Sigmoid colon (tissue), 3 donors: ENCODE results near the gene ICE2.

Experiments used
- POLR2A ChIP-seq, 2 donors: fragments of 450-650 bp; IDR thresholded peaks; one replicate each; pipeline ENCODE4 v1.6.1; 2016; ENCODE audit warnings: antibody characterized with exemption in 2 of 2, mild to moderate bottlenecking in 2 of 2, moderate library complexity in 2 of 2
- TF ChIP-seq, protein P1 (sequence below), 4 experiments: fragments of 450-650 bp in 3 of 4; fragments of 200-600 bp in 1 of 4; IDR thresholded peaks; one replicate each; pipeline ENCODE4 v1.5.1; 2016 to 2019; ENCODE audit warnings: antibody characterized with exemption in 4 of 4, mild to moderate bottlenecking in 3 of 4, moderate library complexity in 2 of 4

DNA sequence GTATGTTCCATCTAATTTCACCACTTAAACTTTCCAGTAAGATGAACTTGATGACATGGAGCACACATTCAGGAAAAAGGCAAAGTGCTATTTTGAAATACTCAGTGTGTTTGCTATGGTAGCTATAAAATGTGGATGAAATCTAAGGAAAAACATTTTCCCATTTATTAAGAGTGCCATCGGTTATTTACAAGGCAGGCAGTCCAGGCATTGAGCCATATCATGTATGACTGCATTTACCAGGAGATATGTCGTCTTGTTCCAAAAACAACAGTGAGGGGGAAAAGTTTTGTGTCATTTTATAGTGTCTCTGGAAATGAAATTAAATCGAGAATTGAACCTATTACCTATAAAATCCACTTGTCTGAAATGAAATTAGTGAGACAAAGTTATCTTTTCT is 94.9 kb downstream of the ICE2 start:
- TF ChIP-seq, protein P1, sequence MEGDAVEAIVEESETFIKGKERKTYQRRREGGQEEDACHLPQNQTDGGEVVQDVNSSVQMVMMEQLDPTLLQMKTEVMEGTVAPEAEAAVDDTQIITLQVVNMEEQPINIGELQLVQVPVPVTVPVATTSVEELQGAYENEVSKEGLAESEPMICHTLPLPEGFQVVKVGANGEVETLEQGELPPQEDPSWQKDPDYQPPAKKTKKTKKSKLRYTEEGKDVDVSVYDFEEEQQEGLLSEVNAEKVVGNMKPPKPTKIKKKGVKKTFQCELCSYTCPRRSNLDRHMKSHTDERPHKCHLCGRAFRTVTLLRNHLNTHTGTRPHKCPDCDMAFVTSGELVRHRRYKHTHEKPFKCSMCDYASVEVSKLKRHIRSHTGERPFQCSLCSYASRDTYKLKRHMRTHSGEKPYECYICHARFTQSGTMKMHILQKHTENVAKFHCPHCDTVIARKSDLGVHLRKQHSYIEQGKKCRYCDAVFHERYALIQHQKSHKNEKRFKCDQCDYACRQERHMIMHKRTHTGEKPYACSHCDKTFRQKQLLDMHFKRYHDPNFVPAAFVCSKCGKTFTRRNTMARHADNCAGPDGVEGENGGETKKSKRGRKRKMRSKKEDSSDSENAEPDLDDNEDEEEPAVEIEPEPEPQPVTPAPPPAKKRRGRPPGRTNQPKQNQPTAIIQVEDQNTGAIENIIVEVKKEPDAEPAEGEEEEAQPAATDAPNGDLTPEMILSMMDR (IDR thresholded peaks at IDR 0.05) = no peak
- no peak for TF ChIP-seq POLR2A (IDR thresholded peaks at IDR 0.05)
